Sigmoid colon (tissue), 4 donors: ENCODE measurements around the gene CYP24A1.

Experiments
- CTCF ChIP-seq, 4 experiments: fragments of 450-650 bp in 3 of 4; fragments of 200-600 bp in 1 of 4; IDR thresholded peaks; one replicate each; pipeline ENCODE4 v1.5.1; 2016 to 2019; ENCODE audit warnings: antibody characterized with exemption in 4 of 4, mild to moderate bottlenecking in 3 of 4, moderate library complexity in 2 of 4
- EP300 ChIP-seq, 4 donors: sonication (generic); formaldehyde crosslinking; IDR thresholded peaks; one replicate each; pipeline ENCODE4 v1.6.1; 2017; ENCODE audit warnings: antibody characterized with exemption in 4 of 4
- POLR2AphosphoS5 ChIP-seq, 4 donors: sonication (generic); formaldehyde crosslinking; IDR thresholded peaks; one replicate each; pipeline ENCODE4 v1.6.1; 2017; ENCODE audit warnings: antibody characterized with exemption in 4 of 4

DNA sequence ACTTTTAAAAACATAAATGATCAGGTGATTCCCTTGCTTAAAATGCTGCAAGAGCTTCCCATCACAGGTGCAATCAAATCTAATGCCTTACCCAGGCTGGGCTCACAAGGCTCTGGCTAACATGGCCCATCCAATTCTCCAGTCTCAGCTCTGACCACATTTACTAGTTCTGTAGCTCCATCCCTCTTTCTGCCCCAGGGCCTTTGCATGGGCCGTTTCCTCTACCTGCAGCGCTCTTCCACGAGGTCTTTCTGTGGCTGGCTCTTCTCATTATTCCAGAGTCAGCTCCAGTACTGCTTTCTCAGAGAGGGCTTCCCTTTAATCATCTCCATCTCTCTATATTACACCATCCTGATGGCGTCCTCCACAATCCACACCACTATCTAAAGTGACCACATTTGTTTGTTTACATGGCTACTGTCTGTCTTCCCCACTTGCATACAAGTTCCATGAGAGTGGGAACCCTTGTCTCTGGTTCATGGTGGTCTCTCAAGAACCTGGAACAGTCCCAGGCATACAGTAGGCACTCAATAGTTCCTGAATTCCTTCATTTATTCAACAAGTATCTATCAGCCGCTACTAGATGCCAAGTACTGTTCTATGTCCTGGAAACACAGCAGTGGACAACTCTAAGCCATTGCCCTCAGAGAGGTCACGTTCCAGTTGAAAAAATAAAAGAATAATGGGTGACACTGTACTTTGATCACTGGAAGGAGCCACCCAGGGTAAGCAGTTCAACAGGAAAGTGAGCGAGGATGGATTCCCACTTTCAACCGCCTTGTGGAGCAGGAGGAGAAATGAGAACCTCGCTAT is 12.6 kb downstream of the CYP24A1 start:
- TF ChIP-seq EP300 (IDR thresholded peaks at IDR 0.05): no peak
- no peak for TF ChIP-seq CTCF (IDR thresholded peaks at IDR 0.05)
- TF ChIP-seq POLR2AphosphoS5 (IDR thresholded peaks at IDR 0.05): no peak
